ENCODE results near the gene NAA35.
A peak's percentile ranks its signal among the peaks of the same experiment; 100 is the strongest.

- peak in 5 of 6 experiments; percentile 26 to 57 (median 38) for TF ChIP-seq CTCF (IDR thresholded peaks at IDR 0.05)
- no peak for TF ChIP-seq POLR2A (IDR thresholded peaks at IDR 0.05)
These were observed 40.3 kb upstream of the NAA35 start for GRCh38 chr9:85900504-85901201.
